ENCODE measurements around the gene ARF3. TPM values are rescaled to one million over a fixed set of nuclear protein-coding genes. Genes with fewer than 3 reads are reported as not detected.

ARF3 gene
- total RNA-seq, 1 donor from 2014 or later, result 155 TPM

DNA sequence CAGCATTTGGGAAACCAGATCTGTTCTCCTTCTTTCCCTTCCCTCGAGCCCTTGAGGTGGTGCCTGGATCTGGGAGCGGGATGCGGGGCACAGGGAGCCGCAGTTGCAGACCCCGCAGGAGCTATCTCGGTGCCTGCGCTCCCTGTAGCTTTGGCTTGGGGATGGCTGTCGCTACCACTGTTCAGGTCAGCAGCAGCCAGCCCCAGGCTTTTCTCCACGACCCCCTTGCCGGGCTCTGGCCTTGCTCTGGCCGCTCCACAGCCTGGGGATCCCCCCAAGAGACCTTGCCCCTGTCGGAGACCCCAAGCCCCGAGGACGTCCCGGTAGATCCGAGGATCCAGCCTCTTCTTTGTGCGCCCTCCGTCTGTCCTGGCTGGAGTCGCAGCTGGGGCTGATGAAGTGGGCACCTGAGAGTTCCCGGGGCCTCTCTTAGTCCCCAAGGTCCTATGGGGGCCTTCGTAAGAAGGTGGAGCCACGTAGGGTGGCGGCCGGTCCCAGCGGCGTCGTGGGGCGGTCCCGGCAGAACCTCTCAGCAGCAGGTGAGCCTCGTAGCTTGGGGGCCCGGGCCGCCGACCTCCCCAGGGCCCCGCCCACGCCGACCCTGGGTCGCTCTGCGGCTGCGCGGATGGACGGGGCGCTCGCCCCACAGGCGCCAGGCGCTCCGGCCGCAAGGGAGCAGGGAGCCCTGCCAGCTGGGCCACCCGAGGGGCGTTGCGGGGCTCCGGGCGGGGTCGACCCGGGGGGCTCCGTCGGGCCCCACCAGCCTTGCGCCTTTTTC, 40.6 kb upstream of the ARF3 start:
- intact Hi-C loops (cut with DNase I), result no loop called here
- TF ChIP-seq, protein P1, sequence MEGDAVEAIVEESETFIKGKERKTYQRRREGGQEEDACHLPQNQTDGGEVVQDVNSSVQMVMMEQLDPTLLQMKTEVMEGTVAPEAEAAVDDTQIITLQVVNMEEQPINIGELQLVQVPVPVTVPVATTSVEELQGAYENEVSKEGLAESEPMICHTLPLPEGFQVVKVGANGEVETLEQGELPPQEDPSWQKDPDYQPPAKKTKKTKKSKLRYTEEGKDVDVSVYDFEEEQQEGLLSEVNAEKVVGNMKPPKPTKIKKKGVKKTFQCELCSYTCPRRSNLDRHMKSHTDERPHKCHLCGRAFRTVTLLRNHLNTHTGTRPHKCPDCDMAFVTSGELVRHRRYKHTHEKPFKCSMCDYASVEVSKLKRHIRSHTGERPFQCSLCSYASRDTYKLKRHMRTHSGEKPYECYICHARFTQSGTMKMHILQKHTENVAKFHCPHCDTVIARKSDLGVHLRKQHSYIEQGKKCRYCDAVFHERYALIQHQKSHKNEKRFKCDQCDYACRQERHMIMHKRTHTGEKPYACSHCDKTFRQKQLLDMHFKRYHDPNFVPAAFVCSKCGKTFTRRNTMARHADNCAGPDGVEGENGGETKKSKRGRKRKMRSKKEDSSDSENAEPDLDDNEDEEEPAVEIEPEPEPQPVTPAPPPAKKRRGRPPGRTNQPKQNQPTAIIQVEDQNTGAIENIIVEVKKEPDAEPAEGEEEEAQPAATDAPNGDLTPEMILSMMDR (IDR thresholded peaks at IDR 0.05), result no peak
- H3K9me3 ChIP-seq, result no peaks in the 10 kb centered on the region
- H3K27me3 ChIP-seq (ENCODE audit: low read depth), result peaks cover 60% of the 10 kb centered on the region
- H3K4me3 ChIP-seq, result peak overlapping the region; percentile 57
- DNase-seq, result no peak
- peaks cover 24% of the 10 kb centered on the region for H3K36me3 ChIP-seq
- no peak overlapping the region for H3K27ac ChIP-seq
- ATAC-seq, result peak; percentile 50 to 52
- H3K4me1 ChIP-seq, result peaks cover 44% of the 10 kb centered on the region

DNA sequence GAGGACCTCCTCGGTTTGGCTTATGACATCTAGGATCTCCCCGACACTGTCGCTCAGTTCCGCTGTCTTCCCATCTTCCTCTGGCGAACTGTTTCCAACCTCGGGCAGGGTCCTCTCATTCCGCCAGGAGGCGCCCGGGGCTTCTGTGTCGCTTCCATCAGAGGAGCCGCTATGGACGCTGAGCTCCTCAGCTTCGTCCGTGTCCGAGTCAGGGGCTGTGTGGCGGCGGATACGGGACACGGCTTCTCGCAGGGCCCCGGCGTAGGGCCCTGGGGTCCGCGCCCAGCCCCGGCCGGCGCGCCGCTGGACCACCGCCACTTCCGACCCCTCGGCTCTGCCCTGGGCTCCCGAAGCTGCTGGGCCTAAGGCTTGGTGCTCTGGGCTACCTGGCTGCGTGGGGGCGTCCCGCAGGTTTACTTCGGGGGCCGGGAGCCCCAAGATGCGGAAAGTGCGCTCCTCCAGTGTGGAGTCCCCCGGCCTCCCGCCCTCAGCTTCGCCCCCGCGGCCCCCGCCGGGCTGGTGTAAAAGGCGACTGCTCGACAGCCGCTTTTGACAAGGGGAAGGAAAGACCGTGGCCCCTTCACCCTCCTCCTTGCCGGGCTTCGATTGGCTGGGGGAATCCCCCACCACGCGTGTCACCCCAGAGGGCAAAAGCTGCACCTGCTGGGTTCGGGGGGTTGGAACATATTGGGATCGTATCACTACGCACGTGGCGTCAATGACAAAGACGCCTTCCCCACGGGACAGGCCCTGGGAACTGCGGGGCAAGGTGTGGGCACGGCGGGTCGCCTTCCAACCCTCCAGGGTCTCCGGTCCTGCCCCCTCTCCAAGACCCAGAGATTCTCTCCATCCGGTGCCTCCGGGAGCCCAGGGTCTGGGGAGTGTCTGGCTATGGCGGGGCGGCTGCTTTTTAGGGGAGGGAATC, 39.8 kb upstream of the ARF3 start:
- intact Hi-C loops (cut with DNase I), result no loop called here
- ATAC-seq (peak; percentile 80 to 85), DNase-seq (peak; percentile 86)
- Histone ChIP-seq H3K4me3 (peak overlapping the region; percentile 57), H3K27me3 (ENCODE audit: low read depth) (peaks cover 62% of the 10 kb centered on the region), H3K27ac (no peak overlapping the region), H3K36me3 (peaks cover 15% of the 10 kb centered on the region), H3K4me1 (peaks cover 44% of the 10 kb centered on the region), H3K9me3 (no peaks in the 10 kb centered on the region)
- TF ChIP-seq, protein P1 (IDR thresholded peaks at IDR 0.05), result peak; percentile 76

DNA sequence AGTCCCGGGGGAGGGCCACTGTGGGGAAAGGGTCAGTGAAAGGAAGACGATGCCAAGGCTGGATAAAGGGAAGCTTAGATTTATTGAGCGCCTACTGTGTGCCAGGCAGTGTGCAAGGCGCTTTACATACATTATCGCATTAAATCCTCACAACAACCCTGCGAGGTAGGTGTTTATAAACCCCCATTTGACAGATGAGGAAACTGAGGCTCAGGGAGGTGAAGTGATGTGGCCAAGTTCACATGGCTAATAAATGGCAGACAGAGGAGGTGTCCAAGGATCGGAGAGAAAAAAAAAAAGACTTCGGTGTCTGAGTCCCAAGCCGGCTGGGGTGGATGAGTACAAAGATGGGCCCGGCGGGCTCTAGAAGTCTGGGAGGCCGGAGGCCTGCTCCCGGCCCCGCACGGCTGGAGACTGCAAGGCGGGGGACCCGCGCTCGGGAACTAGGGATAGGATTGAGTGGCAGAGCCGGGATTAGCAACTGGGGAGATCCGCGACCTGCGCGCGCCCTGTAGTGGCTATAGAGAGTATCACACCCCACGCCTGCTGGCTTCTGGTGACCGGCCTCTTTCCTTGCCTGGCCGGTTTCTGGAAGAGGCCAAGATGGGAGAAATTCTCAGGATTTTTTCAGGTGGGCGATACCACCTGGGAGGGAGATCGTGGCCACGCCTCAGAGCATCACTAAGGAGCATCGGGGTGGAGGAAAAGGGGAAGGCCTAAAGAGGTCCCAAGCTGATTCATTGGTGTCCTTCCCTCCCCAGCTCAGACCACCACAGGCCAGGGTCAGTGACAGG, 38.0 kb upstream of the ARF3 start:
- Histone ChIP-seq H3K4me1 (peaks cover 41% of the 10 kb centered on the region), H3K9me3 (no peaks in the 10 kb centered on the region), H3K27me3 (ENCODE audit: low read depth) (peaks cover 69% of the 10 kb centered on the region), H3K4me3 (peak overlapping the region; percentile 37), H3K27ac (no peak overlapping the region), H3K36me3 (no peaks in the 10 kb centered on the region)
- DNase-seq, result peak; percentile 88
- TF ChIP-seq, protein P1 (IDR thresholded peaks at IDR 0.05), result peak; percentile 89
- intact Hi-C loops (cut with DNase I), result no loop called here
- ATAC-seq, result peak; percentile 84 to 87

DNA sequence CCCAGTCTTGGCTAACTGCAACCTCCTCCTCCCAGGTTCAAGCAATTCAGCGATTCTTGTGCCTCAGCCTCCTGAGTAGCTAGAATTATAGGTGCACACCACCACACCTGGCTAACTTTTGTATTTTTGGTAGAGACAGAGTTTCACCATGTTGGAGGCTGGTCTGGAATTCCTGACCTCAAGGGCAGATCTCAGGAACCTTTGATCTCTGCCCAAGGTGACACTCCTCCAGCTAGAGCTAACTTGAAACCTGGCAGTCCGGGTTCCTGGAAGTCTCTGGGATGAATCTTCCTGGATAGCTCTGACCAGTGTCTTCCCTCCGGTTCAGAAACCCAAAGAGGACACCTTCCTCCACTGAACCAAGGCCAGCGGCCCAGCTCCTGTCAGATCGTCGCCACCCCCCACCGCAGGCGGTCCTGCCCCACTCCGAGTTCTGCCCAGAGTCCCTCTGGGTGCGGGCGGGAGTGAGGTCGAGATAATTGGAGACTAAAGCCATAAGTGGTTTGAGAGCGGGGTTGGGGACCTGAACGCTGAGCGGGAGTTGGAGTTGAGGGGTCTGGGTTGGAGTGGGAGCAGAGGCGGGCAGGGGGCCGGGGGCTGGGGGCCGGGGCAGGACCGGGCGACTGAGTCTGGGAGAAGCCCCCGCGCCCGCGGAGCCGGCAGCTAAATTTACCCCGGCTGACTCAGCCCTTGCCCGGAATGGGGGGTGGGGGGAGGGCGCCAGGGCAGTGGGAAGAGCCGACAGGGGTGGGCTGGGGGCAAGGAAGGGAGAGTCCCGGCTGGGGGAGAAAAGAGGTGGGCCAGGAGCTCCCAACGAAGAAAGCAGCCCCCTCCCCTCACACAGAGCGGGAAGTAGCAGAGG, 37.2 kb upstream of the ARF3 start:
- ATAC-seq (no peak), DNase-seq (no peak)
- intact Hi-C loops (cut with DNase I), result no loop called here
- H3K27me3 ChIP-seq (ENCODE audit: low read depth), result peaks cover 69% of the 10 kb centered on the region
- H3K4me1 ChIP-seq, result peaks cover 32% of the 10 kb centered on the region
- no peak overlapping the region for H3K4me3 ChIP-seq
- no peak overlapping the region for H3K27ac ChIP-seq
- no peaks in the 10 kb centered on the region for H3K9me3 ChIP-seq
- H3K36me3 ChIP-seq, result no peaks in the 10 kb centered on the region
- TF ChIP-seq, protein P1 (IDR thresholded peaks at IDR 0.05), result no peak

Data from lower lobe of right lung (tissue), 2 donors.